ENCODE measurements around the gene LIMD2.

LIMD2 gene

GRCh38 chr17:63705657-63706056 is 5.7 kb upstream of the LIMD2 start:
- Histone ChIP-seq H3K27me3 (ENCODE audit: insufficient read depth, low read depth) (no peaks in the 10 kb centered on the region), H3K4me2 (no peak overlapping the region), H3K36me3 (ENCODE audit: insufficient read depth) (no peaks in the 10 kb centered on the region), H3K4me1 (ENCODE audit: low read depth, poor library complexity, severe bottlenecking) (peaks cover 9% of the 10 kb centered on the region), H4K20me1 (ENCODE audit: insufficient read depth) (no peaks in the 10 kb centered on the region), H3K79me2 (ENCODE audit: insufficient read depth, low read depth) (peaks cover 7% of the 10 kb centered on the region), H2AFZ (ENCODE audit: low read depth) (no peak overlapping the region), H3K9ac (no peak overlapping the region), H3K27ac (no peak overlapping the region), H3K4me3 (IDR thresholded peaks at IDR 0.05; ENCODE audit: insufficient read depth, low read depth, low read length) (no peak overlapping the region)
- no peak for TF ChIP-seq CTCF (conservative IDR thresholded peaks at IDR 0.05; ENCODE audit: low read depth, low read length)

- no peak overlapping the region for H3K9ac ChIP-seq
- H3K4me1 ChIP-seq (ENCODE audit: low read depth, poor library complexity, severe bottlenecking), result peaks cover 9% of the 10 kb centered on the region
- no peak overlapping the region for H3K4me2 ChIP-seq
- H3K27me3 ChIP-seq (ENCODE audit: insufficient read depth, low read depth), result no peaks in the 10 kb centered on the region
- no peak overlapping the region for H3K4me3 ChIP-seq (IDR thresholded peaks at IDR 0.05; ENCODE audit: insufficient read depth, low read depth, low read length)
- no peak overlapping the region for H2AFZ ChIP-seq (ENCODE audit: low read depth)
- H3K79me2 ChIP-seq (ENCODE audit: insufficient read depth, low read depth), result peaks cover 7% of the 10 kb centered on the region
- H3K27ac ChIP-seq, result no peak overlapping the region
- no peaks in the 10 kb centered on the region for H4K20me1 ChIP-seq (ENCODE audit: insufficient read depth)
- no peak for TF ChIP-seq CTCF (conservative IDR thresholded peaks at IDR 0.05; ENCODE audit: low read depth, low read length)
- no peaks in the 10 kb centered on the region for H3K36me3 ChIP-seq (ENCODE audit: insufficient read depth)
These were observed 4.9 kb upstream of the LIMD2 start for GRCh38 chr17:63704836-63705235.

- H3K36me3 ChIP-seq (ENCODE audit: insufficient read depth), result no peaks in the 10 kb centered on the region
- no peaks in the 10 kb centered on the region for H3K27me3 ChIP-seq (ENCODE audit: insufficient read depth, low read depth)
- no peaks in the 10 kb centered on the region for H4K20me1 ChIP-seq (ENCODE audit: insufficient read depth)
- TF ChIP-seq CTCF (conservative IDR thresholded peaks at IDR 0.05; ENCODE audit: low read depth, low read length), result no peak
- peaks cover 10% of the 10 kb centered on the region for H3K4me1 ChIP-seq (ENCODE audit: low read depth, poor library complexity, severe bottlenecking)
- no peak overlapping the region for H3K4me3 ChIP-seq (IDR thresholded peaks at IDR 0.05; ENCODE audit: insufficient read depth, low read depth, low read length)
- no peak overlapping the region for H3K27ac ChIP-seq
- no peak overlapping the region for H3K4me2 ChIP-seq
- peaks cover 7% of the 10 kb centered on the region for H3K79me2 ChIP-seq (ENCODE audit: insufficient read depth, low read depth)
- H2AFZ ChIP-seq (ENCODE audit: low read depth), result no peak overlapping the region
- no peak overlapping the region for H3K9ac ChIP-seq
These were observed 4.3 kb upstream of the LIMD2 start for GRCh38 chr17:63704259-63704576.

- peaks cover 7% of the 10 kb centered on the region for H3K79me2 ChIP-seq (ENCODE audit: insufficient read depth, low read depth)
- peaks cover 15% of the 10 kb centered on the region for H3K4me1 ChIP-seq (ENCODE audit: low read depth, poor library complexity, severe bottlenecking)
- H2AFZ ChIP-seq (ENCODE audit: low read depth), result no peak overlapping the region
- H3K36me3 ChIP-seq (ENCODE audit: insufficient read depth), result no peaks in the 10 kb centered on the region
- no peak overlapping the region for H3K4me3 ChIP-seq (IDR thresholded peaks at IDR 0.05; ENCODE audit: insufficient read depth, low read depth, low read length)
- H3K4me2 ChIP-seq, result no peak overlapping the region
- no peak overlapping the region for H3K9ac ChIP-seq
- no peak overlapping the region for H3K27ac ChIP-seq
- TF ChIP-seq CTCF (conservative IDR thresholded peaks at IDR 0.05; ENCODE audit: low read depth, low read length), result no peak
- H4K20me1 ChIP-seq (ENCODE audit: insufficient read depth), result no peaks in the 10 kb centered on the region
- H3K27me3 ChIP-seq (ENCODE audit: insufficient read depth, low read depth), result no peaks in the 10 kb centered on the region
These were observed 3.8 kb upstream of the LIMD2 start for GRCh38 chr17:63703556-63704258.
